SK-N-SH (cell line): ENCODE measurements around the gene ENTPD8. TPM values are rescaled to one million over a fixed set of nuclear protein-coding genes. Genes with fewer than 3 reads are reported as not detected.

ENCODE experiments used
- CTCF ChIA-PET: fragments of 300-600, 350-600 bp; formaldehyde crosslinking; extraction: SDS; loops from one replicate; lab custom pipeline; 2021; lab: Yijun Ruan, JAX
- POLR2A ChIA-PET: fragments of 350-600 bp; sonication (Branson Sonifier 250); formaldehyde crosslinking; extraction: SDS; loops from one replicate; lab custom pipeline; 2020; ENCODE audit warnings: antibody characterized with exemption, inconsistent platforms; lab: Yijun Ruan, JAX
- DNase-seq: peaks from one replicate; pipeline ENCODE4 v3.0.0; 2012
- H2AFZ ChIP-seq: fragments of 200-600 bp; sonication (generic); 2 replicates; pipeline ENCODE4 v1.8.1; 2016; ENCODE audit warnings: antibody characterized with exemption, mild to moderate bottlenecking, low read depth
- H3F3A ChIP-seq: fragments of 200-600 bp; sonication (generic); replicated peaks from 2 replicates; pipeline ENCODE3; 2016; ENCODE audit warnings: antibody characterized with exemption, mild to moderate bottlenecking; ENCODE audit not compliant: insufficient read depth
- H3K27ac ChIP-seq, 2 experiments: fragments of 200-500 bp in 1 of 2; fragments of 200-600 bp in 1 of 2; sonication (Bioruptor generic) in 1 of 2; sonication (generic), shearing (Covaris generic) in 1 of 2; 2 replicates each; pipeline versions ENCODE4 v1.5.1 to v1.6.1; 2014 to 2016; ENCODE audit warnings: low read depth in 2 of 2, inconsistent platforms in 1 of 2, low read length in 1 of 2, mild to moderate bottlenecking in 1 of 2, mixed read lengths in 1 of 2
- H3K27me3 ChIP-seq: fragments of 200-600 bp; sonication (generic), shearing (Covaris generic); 2 replicates; pipeline ENCODE4 v1.6.1; 2016; ENCODE audit warnings: mixed run types; ENCODE audit not compliant: insufficient read depth
- H3K36me3 ChIP-seq, 2 experiments: fragments of 200-500 bp in 1 of 2; fragments of 200-600 bp in 1 of 2; sonication (Bioruptor generic) in 1 of 2; sonication (generic) in 1 of 2; replicated peaks in 1 of 2; 2 replicates each; pipeline versions ENCODE3 to v1.5.1; 2014 to 2016; ENCODE audit warnings: low read length in 1 of 2, mild to moderate bottlenecking in 1 of 2; ENCODE audit not compliant: insufficient read depth in 2 of 2, control insufficient read depth in 1 of 2
- H3K4me1 ChIP-seq, 2 experiments: fragments of 200-500 bp in 1 of 2; fragments of 200-600 bp in 1 of 2; sonication (Bioruptor generic) in 1 of 2; sonication (generic), shearing (Covaris generic) in 1 of 2; 2 replicates each; pipeline versions ENCODE4 v1.5.1 to v1.6.1; 2014 to 2016; ENCODE audit warnings: low read depth in 1 of 2, low read length in 1 of 2, mixed run types in 1 of 2; ENCODE audit not compliant: insufficient read depth in 2 of 2, control insufficient read depth in 1 of 2
- H3K4me2 ChIP-seq: fragments of 200-600 bp; sonication (generic), shearing (Covaris generic); 2 replicates; pipeline ENCODE4 v1.6.1; 2017; ENCODE audit warnings: mixed run types
- H3K4me3 ChIP-seq, 2 experiments: fragments of 200-500 bp in 1 of 2; fragments of 200-600 bp in 1 of 2; sonication (Bioruptor generic) in 1 of 2; sonication (generic), shearing (Covaris generic) in 1 of 2; 2 replicates each; pipeline versions ENCODE4 v1.5.1 to v1.8.1; 2014 to 2016; ENCODE audit warnings: low read depth in 2 of 2, inconsistent platforms in 1 of 2, low read length in 1 of 2, mild to moderate bottlenecking in 1 of 2, mixed read lengths in 1 of 2, moderate library complexity in 1 of 2
- H3K79me2 ChIP-seq: fragments of 200-600 bp; sonication (generic); 2 replicates; pipeline ENCODE4 v1.8.1; 2017; ENCODE audit warnings: mild to moderate bottlenecking; ENCODE audit not compliant: insufficient read depth
- H3K9ac ChIP-seq: fragments of 200-600 bp; sonication (generic); 2 replicates; pipeline ENCODE4 v1.6.1; 2017; ENCODE audit warnings: mixed run types
- H3K9me2 ChIP-seq: fragments of 200-600 bp; sonication (generic); 2 replicates; pipeline ENCODE4 v1.6.1; 2017; ENCODE audit warnings: mixed run types
- H3K9me3 ChIP-seq: fragments of 200-600 bp; sonication (generic); 2 replicates; pipeline ENCODE4 v1.6.1; 2017; ENCODE audit warnings: mixed run types, mild to moderate bottlenecking, moderate library complexity
- H4K20me1 ChIP-seq: fragments of 200-600 bp; sonication (generic); 2 replicates; pipeline ENCODE4 v1.6.1; 2017; ENCODE audit warnings: mild to moderate bottlenecking, mixed run types; ENCODE audit not compliant: insufficient read depth
- CHD2 ChIP-seq: fragments of 150-350 bp; IDR thresholded peaks from 2 replicates; pipeline ENCODE4 v1.6.1; 2018; ENCODE audit warnings: low read length; ENCODE audit not compliant: partially characterized antibody
- EP300 ChIP-seq, 2 experiments: IDR thresholded peaks; 2 replicates each; pipeline versions ENCODE4 v1.4.0 to v1.6.1; 2012; ENCODE audit warnings: borderline replicate concordance in 1 of 2, low read depth in 1 of 2, low read length in 1 of 2
- FOSL2 ChIP-seq: IDR thresholded peaks from 2 replicates; pipeline ENCODE4 v1.4.0; 2012; ENCODE audit warnings: low read depth, mild to moderate bottlenecking, moderate library complexity, borderline replicate concordance
- FOXJ3 ChIP-seq: sonication (generic); formaldehyde crosslinking; IDR thresholded peaks from 2 replicates; pipeline ENCODE4 v1.5.1; 2020; ENCODE audit warnings: mild to moderate bottlenecking, missing genetic modification reagents
- MXI1 ChIP-seq: IDR thresholded peaks from 2 replicates; pipeline ENCODE4 v1.6.1; 2012; ENCODE audit warnings: mild to moderate bottlenecking, low read depth, low read length, improper control_type of control experiment
- NRF1 ChIP-seq: IDR thresholded peaks from 2 replicates; pipeline ENCODE4 v1.6.1; 2012; ENCODE audit warnings: low read depth, mild to moderate bottlenecking, low read length
- POLR2AphosphoS5 ChIP-seq: IDR thresholded peaks from 2 replicates; pipeline ENCODE4 v1.6.1; 2012; ENCODE audit warnings: low read depth, low read length
- RFX5 ChIP-seq: IDR thresholded peaks from 2 replicates; pipeline ENCODE4 v1.6.1; 2012; ENCODE audit warnings: mild to moderate bottlenecking, improper control_type of control experiment, low read length
- RXRA ChIP-seq: IDR thresholded peaks from 2 replicates; pipeline ENCODE4 v1.4.0; 2012; ENCODE audit warnings: low read depth, mild to moderate bottlenecking, borderline replicate concordance
- SIN3A ChIP-seq: IDR thresholded peaks from 2 replicates; pipeline ENCODE4 v1.6.1; 2012; ENCODE audit warnings: low read depth, mild to moderate bottlenecking, low read length, moderate library complexity, borderline replicate concordance
- SMC3 ChIP-seq: IDR thresholded peaks from 2 replicates; pipeline ENCODE4 v1.6.1; 2012; ENCODE audit warnings: low read depth, low read length, improper control_type of control experiment
- TAF1 ChIP-seq: IDR thresholded peaks from 2 replicates; pipeline ENCODE4 v1.6.1; 2012; ENCODE audit warnings: low read depth, mild to moderate bottlenecking, low read length, moderate library complexity, borderline replicate concordance
- TEAD4 ChIP-seq: IDR thresholded peaks from 2 replicates; pipeline ENCODE4 v1.4.0; 2012; ENCODE audit warnings: mild to moderate bottlenecking, borderline replicate concordance; ENCODE audit not compliant: insufficient read depth
- YY1 ChIP-seq: IDR thresholded peaks from 2 replicates; pipeline ENCODE4 v1.4.0; 2012; ENCODE audit warnings: low read depth, mild to moderate bottlenecking
- WGBS: methylation state at CpG from one replicate; pipeline ENCODE4 v1.1.6; 2017; ENCODE audit warnings: low lambda C conversion rate; 5-methylcytosine and 5-hydroxymethylcytosine counted together
- polyA plus RNA-seq, 3 experiments: library from polyadenylated mRNA; depleted of rRNA; stranded (reverse); fragments of >200 nt; gene quantifications; 2 replicates each; pipeline ENCODE4 v1.2.3, GENCODE V29; 2012
- TF ChIP-seq, protein P1 (sequence below): fragments of 150-350 bp; IDR thresholded peaks from 2 replicates; pipeline ENCODE4 v1.6.1; 2017; ENCODE audit warnings: antibody characterized with exemption, low read length, low read depth, borderline replicate concordance
- TF ChIP-seq, protein P2 (sequence below): fragments of 200-600 bp; sonication (generic); IDR thresholded peaks from 2 replicates; pipeline ENCODE4 v1.6.1; 2017; ENCODE audit warnings: antibody characterized with exemption, mild to moderate bottlenecking, moderate library complexity
- TF ChIP-seq, protein P3 (sequence below): IDR thresholded peaks from 2 replicates; pipeline ENCODE4 v1.4.0; 2012; ENCODE audit warnings: low read depth
- TF ChIP-seq, protein P4 (sequence below): IDR thresholded peaks from 2 replicates; pipeline ENCODE4 v1.6.1; 2012; ENCODE audit warnings: mild to moderate bottlenecking, low read depth, low read length, moderate library complexity

ENTPD8 gene
- polyA plus RNA-seq, 1 of the 3 experiments (the other 2 are of a cell fraction): 0.30 TPM

DNA sequence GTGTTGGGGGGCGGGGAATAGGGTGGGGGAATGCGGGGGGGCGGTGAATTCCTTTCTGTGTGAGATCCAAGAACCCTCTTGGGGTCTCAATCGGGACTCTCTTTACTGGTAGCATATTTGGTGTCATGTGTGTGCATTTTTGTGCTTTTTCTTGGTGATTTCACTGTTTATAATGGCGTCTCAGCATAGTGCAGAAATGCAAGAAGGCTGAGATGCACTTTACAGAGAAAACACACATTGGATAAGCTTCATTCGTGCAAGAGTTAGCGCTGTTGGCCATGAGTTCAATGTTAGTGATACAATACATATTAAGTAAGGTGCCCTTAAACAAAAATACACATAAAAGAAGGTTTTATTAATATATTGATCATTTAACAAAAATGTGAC is 771 bp upstream of the ENTPD8 start:
- TF ChIP-seq POLR2AphosphoS5 (no peak), SMC3 (no peak), RFX5 (no peak), TAF1 (no peak), SIN3A (no peak), RXRA (no peak), EP300 (IDR thresholded peaks at IDR 0.05; ENCODE audit: borderline replicate concordance in 1 of 2, low read depth in 1 of 2, low read length in 1 of 2) (no peak), FOXJ3 (CRISPR knock-in tag) (no peak)
- TF ChIP-seq, protein P1, sequence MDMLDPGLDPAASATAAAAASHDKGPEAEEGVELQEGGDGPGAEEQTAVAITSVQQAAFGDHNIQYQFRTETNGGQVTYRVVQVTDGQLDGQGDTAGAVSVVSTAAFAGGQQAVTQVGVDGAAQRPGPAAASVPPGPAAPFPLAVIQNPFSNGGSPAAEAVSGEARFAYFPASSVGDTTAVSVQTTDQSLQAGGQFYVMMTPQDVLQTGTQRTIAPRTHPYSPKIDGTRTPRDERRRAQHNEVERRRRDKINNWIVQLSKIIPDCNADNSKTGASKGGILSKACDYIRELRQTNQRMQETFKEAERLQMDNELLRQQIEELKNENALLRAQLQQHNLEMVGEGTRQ: no peak
- TF ChIP-seq, protein P2, sequence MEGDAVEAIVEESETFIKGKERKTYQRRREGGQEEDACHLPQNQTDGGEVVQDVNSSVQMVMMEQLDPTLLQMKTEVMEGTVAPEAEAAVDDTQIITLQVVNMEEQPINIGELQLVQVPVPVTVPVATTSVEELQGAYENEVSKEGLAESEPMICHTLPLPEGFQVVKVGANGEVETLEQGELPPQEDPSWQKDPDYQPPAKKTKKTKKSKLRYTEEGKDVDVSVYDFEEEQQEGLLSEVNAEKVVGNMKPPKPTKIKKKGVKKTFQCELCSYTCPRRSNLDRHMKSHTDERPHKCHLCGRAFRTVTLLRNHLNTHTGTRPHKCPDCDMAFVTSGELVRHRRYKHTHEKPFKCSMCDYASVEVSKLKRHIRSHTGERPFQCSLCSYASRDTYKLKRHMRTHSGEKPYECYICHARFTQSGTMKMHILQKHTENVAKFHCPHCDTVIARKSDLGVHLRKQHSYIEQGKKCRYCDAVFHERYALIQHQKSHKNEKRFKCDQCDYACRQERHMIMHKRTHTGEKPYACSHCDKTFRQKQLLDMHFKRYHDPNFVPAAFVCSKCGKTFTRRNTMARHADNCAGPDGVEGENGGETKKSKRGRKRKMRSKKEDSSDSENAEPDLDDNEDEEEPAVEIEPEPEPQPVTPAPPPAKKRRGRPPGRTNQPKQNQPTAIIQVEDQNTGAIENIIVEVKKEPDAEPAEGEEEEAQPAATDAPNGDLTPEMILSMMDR: no peak
- TF ChIP-seq, protein P3, sequence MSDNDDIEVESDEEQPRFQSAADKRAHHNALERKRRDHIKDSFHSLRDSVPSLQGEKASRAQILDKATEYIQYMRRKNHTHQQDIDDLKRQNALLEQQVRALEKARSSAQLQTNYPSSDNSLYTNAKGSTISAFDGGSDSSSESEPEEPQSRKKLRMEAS: no peak
- H3K4me1 ChIP-seq: peaks cover 0 to 10% of the 10 kb centered on the region in 2 experiments; a peak in 2 of 4 replicates
- no peak overlapping the region for H3K27ac ChIP-seq
- ChIA-PET CTCF (interaction anchor here (0.7 to 7.0 kb wide), 5 partner anchors 8 to 155 kb away, joined by 3 to 53 read pairs (median 9); partner anchors contain the start of genes EXD3 and NOXA1), POLR2A (no interaction called here)
- no peaks in the 10 kb centered on the region for H3K79me2 ChIP-seq
- H3K4me2 ChIP-seq: peak overlapping the region; percentile 81; the same call in 1 of the 2 replicates
- peak overlapping the region in 1 of 2 experiments; percentile 31; a peak in 1 of 4 replicates for H3K4me3 ChIP-seq
- H3K9me2 ChIP-seq: no peaks in the 10 kb centered on the region
- H3K9me3 ChIP-seq: no peaks in the 10 kb centered on the region
- WGBS: 23% methylated on average over 6 of the region's 7 CpGs
- peaks cover 8% of the 10 kb centered on the region for H3F3A ChIP-seq
- H3K27me3 ChIP-seq: peaks cover 4% of the 10 kb centered on the region; the same call in 1 of the 2 replicates
- no peaks in the 10 kb centered on the region for H4K20me1 ChIP-seq
- DNase-seq: no peak
- no peak overlapping the region for H3K9ac ChIP-seq
- H2AFZ ChIP-seq: no peak overlapping the region
- H3K36me3 ChIP-seq: no peaks in the 10 kb centered on the region

DNA sequence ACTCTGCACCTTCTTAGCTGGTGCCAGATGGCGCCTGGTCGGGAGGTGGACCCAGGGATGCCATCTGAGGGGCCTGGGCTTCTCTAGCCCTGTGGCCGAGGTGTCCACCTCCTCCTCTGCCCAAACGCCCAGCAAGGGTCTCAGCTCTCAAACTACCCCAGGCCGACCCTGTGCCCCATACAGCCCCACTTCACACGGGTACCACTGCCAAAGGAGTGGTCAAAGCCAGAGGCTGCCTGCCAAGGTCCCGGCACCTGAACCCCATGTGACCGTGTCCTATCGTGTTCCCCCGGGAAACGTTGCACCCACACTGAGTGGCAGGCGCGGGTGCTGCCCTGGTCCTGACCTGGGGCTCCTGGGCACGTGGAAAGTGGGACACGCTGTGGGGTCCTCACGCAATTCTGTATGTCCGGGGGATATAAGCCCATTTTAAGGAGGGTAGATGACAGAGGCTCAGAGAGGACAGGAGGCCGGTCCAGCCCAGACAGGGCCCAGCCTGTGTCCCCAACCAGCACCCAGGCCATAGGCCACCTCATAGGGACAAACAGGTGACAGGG is 1.9 kb downstream of the ENTPD8 start:
- H2AFZ ChIP-seq: no peak overlapping the region
- no peak overlapping the region for H3K4me3 ChIP-seq
- H3F3A ChIP-seq: peaks cover 5% of the 10 kb centered on the region
- H3K4me1 ChIP-seq: peaks cover 3 to 4% of the 10 kb centered on the region in 2 experiments; a peak in 2 of 4 replicates
- no peak overlapping the region for H3K9ac ChIP-seq
- peak; percentile 45 for DNase-seq
- no peaks in the 10 kb centered on the region for H4K20me1 ChIP-seq
- ChIA-PET CTCF (interaction anchor here (1.3 kb wide), 1 partner anchor 16 kb away, joined by 3 read pairs; the partner anchor contains the start of gene EXD3), POLR2A (no interaction called here)
- H3K27ac ChIP-seq: no peak overlapping the region
- no peak overlapping the region for H3K4me2 ChIP-seq
- 69% methylated on average over 5 of the region's 18 CpGs for WGBS
- TF ChIP-seq, protein P4, sequence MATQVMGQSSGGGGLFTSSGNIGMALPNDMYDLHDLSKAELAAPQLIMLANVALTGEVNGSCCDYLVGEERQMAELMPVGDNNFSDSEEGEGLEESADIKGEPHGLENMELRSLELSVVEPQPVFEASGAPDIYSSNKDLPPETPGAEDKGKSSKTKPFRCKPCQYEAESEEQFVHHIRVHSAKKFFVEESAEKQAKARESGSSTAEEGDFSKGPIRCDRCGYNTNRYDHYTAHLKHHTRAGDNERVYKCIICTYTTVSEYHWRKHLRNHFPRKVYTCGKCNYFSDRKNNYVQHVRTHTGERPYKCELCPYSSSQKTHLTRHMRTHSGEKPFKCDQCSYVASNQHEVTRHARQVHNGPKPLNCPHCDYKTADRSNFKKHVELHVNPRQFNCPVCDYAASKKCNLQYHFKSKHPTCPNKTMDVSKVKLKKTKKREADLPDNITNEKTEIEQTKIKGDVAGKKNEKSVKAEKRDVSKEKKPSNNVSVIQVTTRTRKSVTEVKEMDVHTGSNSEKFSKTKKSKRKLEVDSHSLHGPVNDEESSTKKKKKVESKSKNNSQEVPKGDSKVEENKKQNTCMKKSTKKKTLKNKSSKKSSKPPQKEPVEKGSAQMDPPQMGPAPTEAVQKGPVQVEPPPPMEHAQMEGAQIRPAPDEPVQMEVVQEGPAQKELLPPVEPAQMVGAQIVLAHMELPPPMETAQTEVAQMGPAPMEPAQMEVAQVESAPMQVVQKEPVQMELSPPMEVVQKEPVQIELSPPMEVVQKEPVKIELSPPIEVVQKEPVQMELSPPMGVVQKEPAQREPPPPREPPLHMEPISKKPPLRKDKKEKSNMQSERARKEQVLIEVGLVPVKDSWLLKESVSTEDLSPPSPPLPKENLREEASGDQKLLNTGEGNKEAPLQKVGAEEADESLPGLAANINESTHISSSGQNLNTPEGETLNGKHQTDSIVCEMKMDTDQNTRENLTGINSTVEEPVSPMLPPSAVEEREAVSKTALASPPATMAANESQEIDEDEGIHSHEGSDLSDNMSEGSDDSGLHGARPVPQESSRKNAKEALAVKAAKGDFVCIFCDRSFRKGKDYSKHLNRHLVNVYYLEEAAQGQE: no peak
- TF ChIP-seq MXI1: no peak
- TF ChIP-seq FOSL2: no peak
- TF ChIP-seq, protein P1: no peak
- TF ChIP-seq YY1: no peak
- TF ChIP-seq NRF1: no peak
- no peak for TF ChIP-seq CHD2
- no peak for TF ChIP-seq TEAD4
- no peaks in the 10 kb centered on the region for H3K36me3 ChIP-seq
- H3K79me2 ChIP-seq: no peaks in the 10 kb centered on the region
- no peaks in the 10 kb centered on the region for H3K9me2 ChIP-seq
- H3K9me3 ChIP-seq: no peaks in the 10 kb centered on the region
- H3K27me3 ChIP-seq: peaks cover 4% of the 10 kb centered on the region; the same call in 1 of the 2 replicates
